ENCODE data around the gene TNFRSF1A. TPM values are rescaled to one million over a fixed set of nuclear protein-coding genes. Genes with fewer than 3 reads are reported as not detected.

Gene TNFRSF1A
- total RNA-seq, 4 donors from 2014 or later: 196 to 437 (median 306) TPM

DNA sequence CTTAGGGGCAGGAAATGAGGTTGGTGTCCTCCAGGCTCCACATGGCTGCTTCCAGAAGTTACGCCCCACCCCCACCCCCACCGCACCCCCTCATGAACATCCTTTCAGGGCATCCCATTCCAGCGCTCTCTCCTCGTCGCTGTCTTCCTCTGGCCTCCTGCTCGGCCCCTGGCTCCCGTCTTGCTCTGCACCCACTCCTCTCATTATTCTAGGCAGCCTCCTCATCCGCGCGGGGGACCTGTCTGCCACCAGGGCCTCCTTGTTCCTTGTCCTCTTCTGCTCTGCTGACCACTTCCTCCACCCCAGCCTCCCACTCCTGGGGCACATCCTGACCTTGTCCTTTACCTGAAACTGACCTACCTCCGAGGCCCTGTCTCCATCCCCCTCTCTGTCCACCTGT lies 61.2 kb downstream of the TNFRSF1A start:
- Histone ChIP-seq H3K27ac (peak overlapping the region in 2 of 4 donors; percentile 71 to 93), H3K4me3 (no peak overlapping the region), H3K9me3 (no peaks in the 10 kb centered on the region), H3K4me1 (peaks cover 0 to 42% (median 11%) of the 10 kb centered on the region in 4 donors), H3K36me3 (no peaks in the 10 kb centered on the region), H3K27me3 (no peaks in the 10 kb centered on the region)
- no peak for TF ChIP-seq EP300 (IDR thresholded peaks at IDR 0.05)
- no peak for TF ChIP-seq POLR2A (IDR thresholded peaks at IDR 0.05)
- TF ChIP-seq, protein P1, sequence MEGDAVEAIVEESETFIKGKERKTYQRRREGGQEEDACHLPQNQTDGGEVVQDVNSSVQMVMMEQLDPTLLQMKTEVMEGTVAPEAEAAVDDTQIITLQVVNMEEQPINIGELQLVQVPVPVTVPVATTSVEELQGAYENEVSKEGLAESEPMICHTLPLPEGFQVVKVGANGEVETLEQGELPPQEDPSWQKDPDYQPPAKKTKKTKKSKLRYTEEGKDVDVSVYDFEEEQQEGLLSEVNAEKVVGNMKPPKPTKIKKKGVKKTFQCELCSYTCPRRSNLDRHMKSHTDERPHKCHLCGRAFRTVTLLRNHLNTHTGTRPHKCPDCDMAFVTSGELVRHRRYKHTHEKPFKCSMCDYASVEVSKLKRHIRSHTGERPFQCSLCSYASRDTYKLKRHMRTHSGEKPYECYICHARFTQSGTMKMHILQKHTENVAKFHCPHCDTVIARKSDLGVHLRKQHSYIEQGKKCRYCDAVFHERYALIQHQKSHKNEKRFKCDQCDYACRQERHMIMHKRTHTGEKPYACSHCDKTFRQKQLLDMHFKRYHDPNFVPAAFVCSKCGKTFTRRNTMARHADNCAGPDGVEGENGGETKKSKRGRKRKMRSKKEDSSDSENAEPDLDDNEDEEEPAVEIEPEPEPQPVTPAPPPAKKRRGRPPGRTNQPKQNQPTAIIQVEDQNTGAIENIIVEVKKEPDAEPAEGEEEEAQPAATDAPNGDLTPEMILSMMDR (IDR thresholded peaks at IDR 0.05): no peak
- 83 to 86% methylated on average over 11 of the region's 11 CpGs for WGBS, 2 donors
- DNase-seq (ENCODE audit: low spot score in 2 of 2): no peak

DNA sequence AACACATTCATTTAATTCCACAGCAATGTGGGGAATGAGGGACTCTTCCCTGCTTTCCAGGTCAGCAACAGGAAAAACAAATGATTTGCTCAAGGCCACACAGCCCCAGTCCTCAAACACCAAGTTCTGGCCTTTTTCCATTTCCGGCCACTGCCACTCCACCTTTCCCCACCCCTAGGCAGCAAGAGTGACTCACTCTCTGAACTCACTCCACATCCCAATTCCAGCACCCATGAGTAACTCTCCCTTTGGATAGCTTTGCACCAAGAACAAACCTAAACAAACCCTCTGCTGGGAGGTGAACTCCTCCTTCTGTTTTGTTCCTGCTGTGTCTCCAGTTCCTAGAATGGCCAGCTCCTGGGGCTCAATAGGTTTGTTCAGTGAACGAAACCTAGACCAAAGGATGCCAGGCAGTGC lies 61.8 kb downstream of the TNFRSF1A start:
- Histone ChIP-seq H3K9me3 (no peaks in the 10 kb centered on the region), H3K4me3 (no peak overlapping the region), H3K27me3 (no peaks in the 10 kb centered on the region), H3K4me1 (peaks cover 0 to 38% (median 11%) of the 10 kb centered on the region in 4 donors), H3K36me3 (no peaks in the 10 kb centered on the region), H3K27ac (peak overlapping the region in 3 of 4 donors; percentile 71 to 93 (median 89))
- WGBS, 2 donors: 52 to 62% methylated on average over 2 of the region's 2 CpGs
- DNase-seq (ENCODE audit: low spot score in 2 of 2): peak in 1 of 2 donors; percentile 54
- peak in 1 of 2 donors; percentile 9 for TF ChIP-seq EP300 (IDR thresholded peaks at IDR 0.05)
- TF ChIP-seq POLR2A (IDR thresholded peaks at IDR 0.05): no peak
- TF ChIP-seq, protein P1 (IDR thresholded peaks at IDR 0.05): no peak

DNA sequence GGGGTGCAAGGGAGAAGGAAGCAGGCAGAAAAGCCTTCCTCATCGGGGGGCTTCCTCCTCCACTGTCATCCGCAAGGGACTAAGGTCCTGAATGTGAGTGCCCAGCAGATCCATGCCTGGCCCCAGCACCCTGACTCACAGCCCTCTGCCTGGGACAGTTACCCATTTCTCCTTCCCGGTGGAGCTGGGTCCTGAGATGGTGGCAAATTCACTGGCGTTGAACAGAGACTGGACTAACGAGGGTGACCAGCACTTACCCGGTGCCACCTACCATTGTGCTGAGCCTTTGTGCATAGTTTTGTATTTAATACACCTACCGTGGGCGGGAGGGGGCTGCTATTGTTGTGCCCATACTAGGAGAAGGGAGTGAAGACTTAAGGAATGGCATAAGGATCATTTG lies 62.2 kb downstream of the TNFRSF1A start:
- TF ChIP-seq POLR2A (IDR thresholded peaks at IDR 0.05) (no peak), EP300 (IDR thresholded peaks at IDR 0.05) (no peak)
- TF ChIP-seq, protein P1 (IDR thresholded peaks at IDR 0.05): no peak
- H3K27me3 ChIP-seq: no peaks in the 10 kb centered on the region
- WGBS, 2 donors: 87 to 89% methylated on average over 8 of the region's 8 CpGs
- H3K4me3 ChIP-seq: no peak overlapping the region
- peaks cover 0 to 38% (median 11%) of the 10 kb centered on the region in 4 donors for H3K4me1 ChIP-seq
- H3K27ac ChIP-seq: peak overlapping the region in 3 of 4 donors; percentile 71 to 93 (median 89)
- H3K9me3 ChIP-seq: no peaks in the 10 kb centered on the region
- no peaks in the 10 kb centered on the region for H3K36me3 ChIP-seq
- DNase-seq (ENCODE audit: low spot score in 2 of 2): no peak

DNA sequence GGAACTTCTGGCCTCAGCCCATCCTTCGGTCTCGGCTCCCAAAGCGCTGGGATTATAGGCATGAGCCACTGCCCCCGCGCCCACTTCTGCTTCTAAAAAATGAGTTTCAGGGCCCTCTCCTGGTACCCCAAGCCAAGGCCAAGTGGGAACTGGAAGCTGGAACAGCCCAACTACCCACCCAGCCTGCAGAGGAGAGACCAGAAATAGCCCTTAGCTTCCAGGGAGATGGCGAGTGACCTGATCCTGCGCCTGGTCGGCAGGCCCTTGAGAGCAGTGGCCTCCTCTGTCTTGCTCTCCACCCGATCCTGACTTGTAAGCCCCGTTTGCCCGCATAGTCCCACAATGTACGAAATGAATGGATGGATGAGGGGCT lies 62.6 kb downstream of the TNFRSF1A start:
- Histone ChIP-seq H3K36me3 (no peaks in the 10 kb centered on the region), H3K4me1 (peaks cover 0 to 41% (median 11%) of the 10 kb centered on the region in 4 donors), H3K27ac (peak overlapping the region in 3 of 4 donors; percentile 71 to 93 (median 89)), H3K27me3 (no peaks in the 10 kb centered on the region), H3K9me3 (no peaks in the 10 kb centered on the region), H3K4me3 (no peak overlapping the region)
- TF ChIP-seq, protein P1 (IDR thresholded peaks at IDR 0.05): no peak
- TF ChIP-seq EP300 (IDR thresholded peaks at IDR 0.05): no peak
- no peak for TF ChIP-seq POLR2A (IDR thresholded peaks at IDR 0.05)
- WGBS, 2 donors: 91 to 92% methylated on average over 12 of the region's 12 CpGs
- DNase-seq (ENCODE audit: low spot score in 2 of 2): no peak

Small RNAs within 50 kb of the gene (small RNA-seq; reads per million reads assigned to genes)
- gene RN7SL391P: not detected

Other genes with a start within 250 kb of the TNFRSF1A start
- gene VWF, start 217.4 kb downstream of the TNFRSF1A start, total RNA-seq: 100 to 1,000 TPM in 3 of 4 donors, 10 to 100 TPM in 1; 82.7 to 311 (median 214) TPM
- 100 to 1,000 TPM; 297 to 500 (median 391) TPM for gene CD9, start 141.7 kb downstream of the TNFRSF1A start, total RNA-seq
- 10 to 100 TPM in 1 of 4 donors, 1 to 10 TPM in 2, not detected in 1; 2.9 to 15.3 (median 7.6) TPM for gene PLEKHG6, start 31.4 kb downstream of the TNFRSF1A start, total RNA-seq
- 10 to 100 TPM; 15.9 to 46.5 (median 18.8) TPM for gene SCNN1A, start 33.5 kb upstream of the TNFRSF1A start, total RNA-seq
- gene LTBR, start 42.1 kb upstream of the TNFRSF1A start, total RNA-seq: 100 to 1,000 TPM; 119 to 234 (median 151) TPM
- gene CD27, start 102.9 kb upstream of the TNFRSF1A start, total RNA-seq: under 1 TPM in 2 of 4 donors, not detected in 2; 0.44 to 0.63 TPM
- 10 to 100 TPM; 13.9 to 31.9 (median 25.2) TPM for gene TAPBPL, start 110.0 kb upstream of the TNFRSF1A start, total RNA-seq
- gene VAMP1, start 128.6 kb upstream of the TNFRSF1A start, total RNA-seq: 10 to 100 TPM; 12.0 to 31.0 (median 19.3) TPM
- gene MRPL51, start 151.2 kb upstream of the TNFRSF1A start, total RNA-seq: 100 to 1,000 TPM in 2 of 4 donors, 10 to 100 TPM in 2; 47.4 to 127 (median 89.0) TPM
- 10 to 100 TPM; 17.0 to 29.3 (median 23.0) TPM for gene NCAPD2, start 152.0 kb upstream of the TNFRSF1A start, total RNA-seq
- 1,000 to 10,000 TPM; 1,360 to 2,316 (median 1,728) TPM for gene GAPDH, start 192.4 kb upstream of the TNFRSF1A start, total RNA-seq
- 10 to 100 TPM; 44.6 to 58.6 (median 55.3) TPM for gene IFFO1, start 214.0 kb upstream of the TNFRSF1A start, total RNA-seq
- 10 to 100 TPM; 16.1 to 30.9 (median 24.3) TPM for gene NOP2, start 226.2 kb upstream of the TNFRSF1A start, total RNA-seq

Measured in tibial nerve (tissue), 4 donors.